GM21717 (cell line): Measurements from ENCODE around the gene PTPRN2.

Experiments
- ATAC-seq: cut with Tn5 transposase; IDR thresholded peaks from one replicate; pipeline ENCODE4 v1.9.1; 2021; ENCODE audit warnings: mild to moderate bottlenecking, moderate library complexity; ENCODE audit not compliant: unreplicated experiment

The PTPRN2 gene

DNA sequence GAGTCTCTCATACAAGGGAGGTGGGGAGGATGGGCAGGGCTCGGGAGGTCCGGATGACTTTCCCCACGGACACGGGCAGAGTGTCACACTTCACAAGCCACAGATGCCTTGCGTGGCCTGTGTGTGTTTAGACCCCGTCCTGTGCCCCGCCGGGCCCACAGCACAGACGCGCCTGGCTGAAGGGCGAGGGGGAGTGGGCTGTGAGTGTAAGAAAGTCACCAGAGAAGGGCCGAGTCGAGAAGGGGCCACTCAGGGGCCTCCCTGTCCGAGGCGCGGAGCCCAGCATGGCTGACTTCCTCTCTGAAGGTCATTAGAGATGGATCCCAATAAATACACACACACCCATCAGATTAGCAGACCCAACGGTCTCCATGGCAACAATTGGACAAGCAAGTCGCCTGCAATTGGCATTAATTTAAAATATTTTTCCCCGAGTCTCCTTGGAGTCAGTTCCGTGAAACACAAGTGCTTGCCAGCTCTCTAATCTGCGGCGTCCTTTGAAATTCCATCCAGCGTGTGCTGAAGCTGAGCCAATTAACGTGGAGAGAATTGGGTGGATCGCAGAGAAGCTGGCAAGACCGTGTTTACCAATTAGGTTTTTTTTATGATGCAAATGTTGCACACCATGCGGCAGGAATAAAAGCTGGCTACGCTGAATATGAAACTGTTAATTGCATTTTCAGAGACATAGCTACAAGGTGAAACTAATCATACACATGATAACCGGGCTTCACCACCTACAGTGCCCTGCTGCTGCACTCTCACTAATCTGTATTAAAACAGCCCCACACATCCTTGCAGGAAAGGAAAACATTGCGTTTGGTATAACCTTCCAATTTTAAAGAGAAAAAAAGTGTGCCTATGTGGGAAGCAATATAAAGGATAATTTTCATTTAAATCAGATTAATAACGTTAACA is 571.2 kb downstream of the PTPRN2 start:
- no peak for ATAC-seq

DNA sequence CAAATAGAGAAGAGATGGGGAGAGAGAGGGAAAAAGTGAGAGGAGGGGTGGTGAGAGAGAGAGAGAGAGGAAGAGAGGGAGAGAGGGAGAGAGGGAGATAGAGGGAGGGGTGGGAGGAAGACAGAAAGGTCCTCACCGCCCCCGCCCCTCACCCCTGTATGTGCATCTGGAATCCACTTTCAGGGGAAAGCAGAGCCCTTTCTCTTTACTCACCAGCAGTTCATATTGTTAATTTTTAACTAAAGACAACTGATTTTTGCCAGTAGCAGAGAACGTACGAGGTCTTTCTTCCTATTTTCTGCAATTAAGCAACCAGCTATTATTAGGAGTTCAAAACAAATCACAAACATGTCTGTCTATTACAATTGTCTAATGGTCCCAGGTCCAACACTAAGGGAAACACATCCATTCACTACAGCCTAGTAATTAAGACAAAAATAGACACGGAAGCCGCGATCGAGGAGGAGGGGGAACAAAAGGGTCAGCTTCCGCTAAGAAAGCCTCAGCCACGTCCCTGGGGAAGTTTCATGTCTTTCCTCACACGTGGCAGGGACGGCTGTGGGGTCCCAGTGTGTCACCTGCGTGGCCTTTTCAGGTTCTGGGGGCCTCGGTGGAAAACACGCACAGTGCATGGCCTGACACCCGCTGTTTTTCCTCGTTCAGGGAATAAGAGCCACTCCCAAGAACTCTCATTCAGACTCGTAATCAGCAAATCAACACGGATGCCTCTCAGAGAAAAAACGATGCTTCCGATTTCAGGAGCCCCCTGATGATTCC is 572.0 kb downstream of the PTPRN2 start:
- ATAC-seq: no peak

DNA sequence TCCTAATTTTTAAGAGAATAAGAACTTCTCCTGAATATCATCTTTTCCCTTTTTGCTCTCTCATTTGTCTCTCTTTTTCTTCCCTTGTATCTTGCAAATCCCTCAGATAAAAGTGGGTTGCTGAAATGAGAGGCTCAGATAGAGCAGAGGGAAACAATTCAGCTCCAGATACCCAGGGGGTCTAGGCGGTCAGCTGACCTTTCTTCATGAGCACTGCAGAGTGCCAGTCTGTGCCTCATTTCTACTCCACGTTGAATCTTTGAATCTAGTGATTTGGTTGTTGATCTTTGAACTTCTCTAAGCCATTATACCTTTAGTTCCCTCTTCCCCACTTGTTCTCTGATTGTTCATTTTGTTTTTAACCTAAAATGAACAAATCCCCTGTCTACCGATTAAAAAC is 572.6 kb downstream of the PTPRN2 start:
- ATAC-seq: no peak

DNA sequence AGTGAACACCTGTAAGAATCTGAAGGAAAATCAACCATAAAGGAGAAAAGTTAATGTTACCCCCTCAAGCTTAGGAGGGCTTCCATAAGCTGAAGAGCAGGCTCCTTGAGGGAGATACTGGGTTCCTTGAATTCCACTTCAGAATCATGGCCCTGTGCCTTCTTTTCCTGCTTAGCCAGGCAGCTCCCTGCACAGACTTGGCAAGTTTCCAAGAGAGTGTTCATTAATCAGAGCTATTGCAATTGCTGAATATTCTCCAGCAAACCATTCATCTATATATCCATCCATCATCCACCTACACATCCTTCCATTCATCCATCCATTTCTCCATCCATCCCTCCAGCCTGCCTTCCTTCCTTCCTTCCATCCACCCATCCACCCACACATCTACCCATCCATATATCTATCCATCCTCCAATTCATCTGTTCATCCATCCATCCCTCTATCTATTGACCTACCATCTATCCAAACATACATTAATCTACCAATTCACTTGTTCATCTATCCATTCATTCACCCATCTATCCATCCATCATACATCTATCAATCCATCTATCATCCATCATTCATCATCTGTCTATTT is 574.4 kb downstream of the PTPRN2 start:
- ATAC-seq: no peak

DNA sequence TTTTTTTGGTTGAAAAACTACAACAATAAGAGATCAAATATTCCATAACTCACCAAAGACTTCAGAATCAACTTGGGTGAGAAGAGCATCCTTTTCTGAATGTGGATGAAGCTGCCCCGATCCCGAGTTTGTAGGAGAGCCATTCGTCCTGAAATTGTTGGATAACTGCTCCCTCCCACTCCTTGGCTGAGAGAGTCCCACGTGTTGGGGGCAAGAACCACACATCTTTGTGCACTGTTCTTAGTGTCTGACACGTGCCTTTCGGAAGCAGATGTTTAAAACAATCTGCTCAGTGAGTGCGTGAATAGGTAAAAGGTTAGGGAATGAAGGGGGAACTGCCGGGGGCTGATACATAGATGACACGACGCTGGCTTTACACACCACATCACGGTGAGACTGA is 575.7 kb downstream of the PTPRN2 start:
- ATAC-seq: no peak

DNA sequence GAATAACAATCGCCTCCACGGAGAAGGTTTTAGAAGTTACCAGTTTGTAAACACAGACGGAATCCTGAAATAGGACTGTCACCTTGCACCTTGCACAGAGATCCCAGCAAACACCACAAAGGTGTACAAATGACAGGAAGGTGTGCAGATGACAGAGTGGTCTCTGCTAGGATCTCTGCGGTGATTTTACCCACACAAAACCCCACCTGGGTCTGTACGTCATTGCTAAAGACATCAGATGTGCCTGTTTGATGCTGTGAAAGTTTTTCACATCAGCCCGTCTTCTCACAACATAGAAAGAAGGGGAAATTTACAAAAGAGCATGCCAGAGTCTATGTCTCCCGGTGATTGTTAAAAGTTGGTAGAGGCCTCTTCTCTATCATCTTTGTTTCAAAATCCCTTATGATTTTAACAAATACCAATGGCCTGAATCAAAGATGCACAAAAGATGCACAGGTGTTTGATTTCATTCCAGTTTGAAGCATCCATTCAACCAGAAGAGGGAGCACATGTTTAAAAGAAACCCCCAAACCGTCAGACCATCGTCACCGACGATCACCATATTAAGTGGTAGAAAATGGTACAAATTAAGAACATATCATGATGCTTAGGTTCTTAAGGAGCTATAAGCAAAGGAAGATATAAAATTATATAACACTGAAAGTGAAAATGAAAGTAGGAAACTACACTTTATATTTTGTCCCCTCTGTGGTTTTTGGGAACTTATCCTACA is 576.5 kb downstream of the PTPRN2 start:
- ATAC-seq: no peak

DNA sequence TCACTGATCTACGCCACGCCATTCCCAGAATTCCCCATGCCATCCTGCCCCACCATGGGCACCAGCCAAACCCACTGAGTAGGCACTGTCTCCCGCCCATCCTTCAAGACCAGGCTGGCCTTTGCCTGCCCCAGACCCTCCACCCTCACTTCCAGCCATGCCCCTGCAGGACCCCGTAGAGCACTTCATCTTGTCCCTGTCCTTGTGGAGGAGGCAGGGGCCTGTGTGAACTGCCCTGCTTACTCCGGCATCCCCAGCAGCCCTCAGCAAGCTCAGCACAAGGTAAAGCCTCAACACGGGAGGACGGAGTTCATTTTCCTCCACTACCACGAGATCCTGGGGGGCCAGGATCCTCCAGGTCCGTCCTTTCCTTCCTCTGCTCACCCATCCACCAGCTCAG is 577.7 kb downstream of the PTPRN2 start:
- no peak for ATAC-seq

DNA sequence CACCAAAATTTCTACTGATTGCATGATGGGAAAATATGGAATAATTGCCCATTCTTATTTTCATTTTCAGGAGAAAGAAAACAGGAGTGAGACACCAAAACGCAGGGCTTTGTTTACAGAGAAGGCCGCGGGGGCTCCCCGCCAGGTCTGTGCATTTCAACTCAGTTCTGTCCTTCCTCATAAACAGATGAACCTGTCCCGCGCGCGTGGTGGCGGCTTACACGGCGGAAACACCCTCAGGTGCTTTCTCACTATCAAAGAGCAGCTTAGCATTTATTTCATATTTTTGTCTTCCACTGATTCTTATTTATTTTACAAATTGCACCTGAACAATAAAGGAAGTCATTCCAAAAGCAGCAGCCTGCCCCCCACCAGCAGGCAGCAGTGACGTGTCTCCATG is 579.4 kb downstream of the PTPRN2 start:
- ATAC-seq: no peak

DNA sequence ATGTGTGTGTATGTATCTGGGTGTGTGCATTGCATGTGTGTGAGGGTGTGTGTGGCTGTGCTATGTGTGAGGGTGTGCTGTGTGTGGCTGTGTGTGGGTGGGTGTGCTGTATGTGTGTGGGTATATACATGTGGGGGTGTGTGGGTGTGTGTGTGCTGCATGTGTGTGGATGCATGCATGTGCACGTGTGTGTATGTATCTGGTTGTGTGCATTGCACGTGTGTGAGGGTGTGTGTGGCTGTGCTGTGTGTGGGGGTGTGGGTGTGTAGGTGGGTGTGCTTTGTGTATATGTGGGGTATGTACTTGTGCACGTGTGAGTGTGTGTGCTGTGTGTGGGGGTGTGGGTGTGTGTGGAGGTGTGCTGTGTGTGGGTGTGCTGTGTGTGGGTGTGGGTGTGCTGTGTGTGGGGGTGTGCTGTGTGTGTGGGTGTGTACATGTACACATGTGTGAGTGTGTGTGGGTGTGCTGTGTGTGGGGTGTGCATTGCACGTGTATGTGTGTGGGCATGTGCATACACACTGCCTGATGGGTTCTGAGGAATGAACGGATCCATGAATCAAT is 579.8 kb downstream of the PTPRN2 start:
- no peak for ATAC-seq

DNA sequence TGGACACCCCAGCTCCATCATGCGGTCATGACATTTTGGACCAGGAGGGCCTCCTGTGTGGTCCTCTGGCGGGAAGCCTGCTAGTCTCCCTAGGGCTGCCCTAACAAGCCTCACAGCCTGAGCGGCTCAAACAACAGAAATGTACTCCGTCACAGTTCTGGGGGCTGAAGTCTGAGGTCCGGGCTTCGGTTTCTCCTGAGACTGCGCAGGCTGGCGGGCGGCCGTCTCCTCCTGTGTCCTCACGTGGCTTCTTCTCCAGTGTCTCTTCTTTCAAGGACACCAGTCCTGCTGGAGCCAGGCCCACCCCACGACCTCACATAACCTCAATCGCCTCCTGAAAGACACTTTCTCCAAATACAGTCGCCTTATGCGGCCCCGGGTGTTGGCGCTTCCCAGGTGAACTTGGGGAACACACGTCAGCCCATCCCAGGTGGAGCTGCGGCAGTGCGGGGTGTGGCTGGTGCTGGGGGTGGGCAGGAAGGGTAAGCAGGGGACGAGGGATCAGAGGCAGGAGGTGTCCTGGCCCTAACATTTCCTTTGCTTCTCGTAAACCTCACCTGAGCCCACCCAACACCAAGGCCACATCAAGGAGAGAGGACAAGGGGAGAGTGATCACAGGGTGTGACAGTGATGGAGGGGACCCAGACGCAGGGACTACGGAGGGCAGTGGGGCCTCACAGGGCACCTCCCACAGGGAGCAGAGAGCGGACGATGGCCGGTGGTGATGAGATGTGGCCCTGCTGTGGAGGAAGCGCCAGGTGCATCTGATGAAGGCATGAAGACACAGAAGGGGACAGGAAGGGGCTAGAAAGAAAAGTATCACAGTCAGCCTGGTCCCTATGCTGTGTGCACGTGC is 580.6 kb downstream of the PTPRN2 start:
- ATAC-seq: no peak

DNA sequence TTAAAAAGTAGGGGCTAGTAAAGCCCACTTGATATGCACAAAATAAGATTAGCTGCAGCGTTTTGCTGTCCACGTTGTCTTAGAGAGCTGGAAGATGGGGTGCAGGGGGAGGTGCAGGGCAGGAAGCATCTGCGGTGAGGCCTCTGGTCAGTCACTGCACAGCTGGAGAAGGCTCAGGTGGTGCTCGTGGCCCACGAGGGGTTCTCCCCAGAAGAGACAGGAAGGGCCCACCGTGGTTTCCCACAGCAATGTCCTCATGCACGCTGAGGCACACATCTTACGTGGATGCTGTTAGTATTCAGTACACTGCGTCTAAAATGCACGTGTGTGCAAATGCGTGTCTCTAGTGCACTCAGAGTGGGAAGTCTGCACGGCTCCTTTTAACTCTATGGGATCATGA is 582.1 kb downstream of the PTPRN2 start:
- no peak for ATAC-seq

DNA sequence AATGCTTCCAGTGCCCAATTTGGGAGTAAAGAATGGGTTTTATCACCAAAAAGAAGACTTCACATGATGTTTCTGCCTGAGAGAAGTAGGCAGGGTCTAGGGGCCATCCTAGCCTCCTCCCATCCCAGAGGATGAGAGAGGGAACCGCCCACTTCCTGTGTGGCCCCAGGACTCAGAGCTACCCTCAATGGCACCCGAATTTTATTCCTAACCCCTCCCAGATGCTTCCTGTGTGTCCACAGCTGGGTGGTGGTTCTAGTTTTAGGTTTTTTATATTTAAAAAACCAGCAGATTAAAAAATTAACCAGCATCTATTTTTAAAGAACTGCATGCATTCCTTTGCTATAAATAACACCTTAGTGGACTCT is 583.5 kb downstream of the PTPRN2 start:
- no peak for ATAC-seq

DNA sequence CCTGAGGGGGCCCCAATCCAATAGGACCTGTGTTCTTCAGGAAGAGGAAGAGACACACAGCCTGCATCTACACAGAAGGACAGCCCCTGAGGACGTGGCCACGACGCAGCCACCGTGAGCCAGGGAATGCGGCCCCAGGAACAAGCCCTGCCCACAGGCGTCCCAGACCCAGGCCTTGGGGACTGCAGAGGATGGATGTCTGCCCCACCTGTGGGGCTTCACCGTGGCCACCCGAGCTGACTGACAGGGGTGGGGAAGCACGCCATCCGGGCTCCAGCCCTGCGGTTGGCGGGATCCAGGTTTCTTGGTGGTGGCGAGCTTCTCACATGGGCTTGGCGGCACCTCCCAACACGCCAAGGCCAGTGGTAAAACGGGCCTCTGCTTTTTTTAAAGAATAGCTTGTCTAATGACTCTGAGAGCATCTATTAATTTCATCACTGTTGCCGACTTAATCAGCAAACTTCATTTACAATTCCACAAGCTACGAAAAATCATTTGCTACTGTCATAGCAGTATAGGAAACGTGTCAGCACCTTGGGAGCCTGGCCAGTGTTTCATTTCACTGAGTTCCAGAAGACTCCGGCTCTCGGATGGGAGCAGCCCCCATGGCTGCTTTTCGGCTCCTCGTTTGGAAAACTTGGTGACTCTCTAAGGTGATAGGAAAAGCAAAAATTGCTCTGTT is 584.0 kb downstream of the PTPRN2 start:
- ATAC-seq: no peak

DNA sequence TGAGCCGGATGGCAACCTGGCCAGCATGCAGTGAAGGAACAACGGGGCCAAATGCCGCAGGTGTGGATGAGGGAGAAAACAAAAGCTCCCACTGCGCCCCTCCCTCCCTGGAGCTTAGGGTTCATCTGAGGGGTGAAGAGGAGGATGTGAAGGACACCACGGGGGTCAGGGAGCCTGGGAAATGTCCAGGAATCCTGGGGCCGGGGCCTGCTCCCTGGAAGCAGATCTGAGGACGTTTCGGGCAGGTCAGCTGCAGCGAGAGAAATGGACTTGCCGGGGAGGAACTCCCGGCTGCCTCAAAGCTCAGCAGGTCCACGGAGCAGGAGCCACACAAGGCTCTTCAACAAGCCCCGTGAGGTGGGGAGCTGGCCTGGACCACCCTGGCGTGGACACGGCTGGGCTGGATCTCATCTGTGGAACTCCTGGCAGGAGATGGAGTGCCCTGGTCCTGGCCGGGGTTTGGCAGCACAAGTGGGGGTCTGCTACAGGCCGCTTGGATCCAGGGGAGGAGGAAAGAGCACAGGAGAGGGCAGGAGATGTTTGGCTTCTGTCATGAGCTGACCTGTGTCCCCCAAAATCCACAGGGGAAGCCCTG is 585.0 kb downstream of the PTPRN2 start:
- no peak for ATAC-seq

DNA sequence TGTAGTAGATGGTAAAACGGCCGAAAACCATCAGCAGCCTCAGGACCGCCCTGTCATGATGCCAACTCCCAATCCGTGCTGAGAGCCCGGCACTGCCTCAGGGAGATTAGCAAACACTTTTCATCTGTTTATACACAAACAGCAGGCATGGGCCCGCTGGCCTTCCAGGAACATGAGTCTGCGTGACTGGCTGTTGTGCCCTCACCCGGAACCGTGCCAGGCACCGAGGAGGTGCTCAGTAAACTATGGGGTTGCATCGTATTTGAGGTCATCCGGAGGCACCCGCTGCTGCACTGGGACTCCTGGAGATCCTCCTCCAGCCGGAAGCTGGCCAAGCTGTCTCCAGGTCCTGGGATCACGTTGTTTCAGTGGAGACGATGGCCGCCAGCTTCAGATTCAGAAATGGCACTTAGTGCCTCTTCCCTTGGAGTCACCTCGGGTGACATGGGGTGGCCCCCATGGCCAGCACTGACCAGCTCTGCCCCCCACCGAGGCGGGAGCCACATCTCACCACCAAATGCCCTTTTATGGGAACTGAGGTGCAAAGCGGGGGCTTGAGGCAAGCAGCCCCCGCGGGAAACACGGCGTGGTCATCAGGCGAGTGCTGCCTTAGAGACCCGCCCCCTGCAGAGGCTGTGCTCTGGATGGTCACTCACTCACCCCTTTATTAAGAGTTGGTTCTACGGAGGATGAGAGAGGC is 585.9 kb downstream of the PTPRN2 start:
- ATAC-seq: no peak

DNA sequence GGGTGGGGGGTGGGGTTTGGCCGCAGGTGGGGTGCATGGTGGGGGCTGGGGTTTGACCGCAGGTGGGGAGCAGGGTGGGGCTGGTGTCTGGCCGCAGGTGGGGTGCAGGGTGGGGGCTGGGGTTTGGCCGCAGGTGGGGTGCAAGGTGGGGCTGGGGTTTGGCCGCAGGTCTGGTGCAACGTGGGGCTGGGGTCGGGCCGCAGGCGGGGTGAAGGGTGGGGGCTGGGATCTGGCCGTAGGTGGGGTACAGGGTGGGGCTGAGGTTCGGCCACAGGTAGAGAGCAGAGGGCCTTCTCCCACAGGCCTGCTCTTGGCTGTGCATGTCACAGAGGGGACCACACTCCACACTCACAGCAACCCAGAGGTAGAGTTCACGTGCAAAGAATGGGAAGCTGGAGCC is 586.6 kb downstream of the PTPRN2 start:
- no peak for ATAC-seq

DNA sequence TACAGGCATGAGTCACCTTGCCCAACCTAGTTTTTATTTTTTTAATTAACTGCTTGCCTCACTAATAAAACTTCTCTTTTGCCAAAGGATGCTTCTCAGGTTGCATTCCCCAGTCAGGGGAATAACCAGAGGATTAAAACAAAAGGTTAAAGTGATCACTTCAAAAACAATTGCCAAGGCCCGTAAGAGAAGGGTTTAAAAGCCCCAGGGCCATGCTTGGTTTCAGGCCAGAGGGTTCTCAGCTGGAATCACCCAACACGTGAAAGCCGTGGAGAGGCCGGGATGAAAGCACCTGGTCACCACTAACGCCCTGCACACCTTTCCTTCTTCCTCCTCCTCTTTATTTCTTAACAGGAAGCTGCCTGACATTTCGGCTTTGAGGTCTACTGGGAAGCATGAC is 587.5 kb downstream of the PTPRN2 start:
- no peak for ATAC-seq

DNA sequence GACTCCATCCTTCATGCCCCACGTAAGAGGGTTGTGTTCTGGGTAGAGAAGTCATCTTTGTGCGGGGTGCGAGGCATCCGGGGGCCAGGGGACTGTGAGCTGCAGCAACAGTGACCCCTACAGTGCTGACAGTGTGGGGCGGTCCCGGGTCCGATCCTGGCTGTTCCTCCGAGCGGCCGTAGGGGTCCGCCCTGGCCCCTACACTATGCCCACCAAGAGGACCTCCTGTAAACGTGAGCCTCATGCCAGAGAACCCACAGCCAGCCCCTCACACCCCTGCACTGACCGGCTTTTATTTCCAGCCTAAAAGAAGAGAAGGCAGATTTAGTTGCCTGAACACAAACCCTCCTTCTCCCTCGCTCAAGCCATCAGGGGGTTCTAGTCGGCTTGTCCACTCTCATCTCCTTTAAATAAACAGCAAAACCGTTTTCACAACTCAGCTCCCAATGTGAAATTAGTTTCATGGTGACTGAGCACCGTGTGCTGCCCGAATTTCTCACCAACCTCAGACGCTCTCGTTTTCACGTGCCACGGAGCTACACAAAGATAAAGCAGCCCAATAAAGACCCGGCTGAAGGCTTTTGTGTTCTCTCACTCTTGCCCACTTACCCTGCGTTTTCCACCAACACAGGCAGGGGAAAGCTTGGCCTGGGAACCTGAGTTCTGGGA is 588.6 kb downstream of the PTPRN2 start:
- ATAC-seq: no peak
